ENCODE results near the gene PRKRA.

PRKRA gene

GRCh38 chr2:178449700-178450523, 1.1 kb downstream of the PRKRA start:
- peak in 1 of 2 donors; percentile 14 for DNase-seq (ENCODE audit: low read depth in 2 of 2)
- peak overlapping the region; percentile 82 to 91 for H3K4me3 ChIP-seq (replicated peaks in 1 of 2; ENCODE audit: low read depth in 2 of 2, low read length in 2 of 2)
- TF ChIP-seq CTCF (IDR thresholded peaks at IDR 0.05; ENCODE audit: low read depth, low read length), result no peak

GRCh38 chr2:178448968-178449661, 1.9 kb downstream of the PRKRA start:
- H3K4me3 ChIP-seq (replicated peaks in 1 of 2; ENCODE audit: low read depth in 2 of 2, low read length in 2 of 2), result no peak overlapping the region
- peak in 1 of 2 donors; percentile 15 for DNase-seq (ENCODE audit: low read depth in 2 of 2)
- TF ChIP-seq CTCF (IDR thresholded peaks at IDR 0.05; ENCODE audit: low read depth, low read length), result no peak

- no peak overlapping the region for H3K4me3 ChIP-seq (replicated peaks in 1 of 2; ENCODE audit: low read depth in 2 of 2, low read length in 2 of 2)
- TF ChIP-seq CTCF (IDR thresholded peaks at IDR 0.05; ENCODE audit: low read depth, low read length), result no peak
- DNase-seq (ENCODE audit: low read depth in 2 of 2), result no peak
These were observed 9.5 kb downstream of the PRKRA start for GRCh38 chr2:178441426-178441825.

GRCh38 chr2:178436662-178437061, 14.3 kb downstream of the PRKRA start:
- no peak for DNase-seq (ENCODE audit: low read depth in 2 of 2)
- no peak overlapping the region for H3K4me3 ChIP-seq (replicated peaks in 1 of 2; ENCODE audit: low read depth in 2 of 2, low read length in 2 of 2)
- TF ChIP-seq CTCF (IDR thresholded peaks at IDR 0.05; ENCODE audit: low read depth, low read length), result no peak

GRCh38 chr2:178429336-178429735, 21.6 kb downstream of the PRKRA start:
- no peak overlapping the region for H3K4me3 ChIP-seq (replicated peaks in 1 of 2; ENCODE audit: low read depth in 2 of 2, low read length in 2 of 2)
- TF ChIP-seq CTCF (IDR thresholded peaks at IDR 0.05; ENCODE audit: low read depth, low read length), result no peak
- no peak for DNase-seq (ENCODE audit: low read depth in 2 of 2)

- no peak for TF ChIP-seq CTCF (IDR thresholded peaks at IDR 0.05; ENCODE audit: low read depth, low read length)
- DNase-seq (ENCODE audit: low read depth in 2 of 2), result no peak
- H3K4me3 ChIP-seq (replicated peaks in 1 of 2; ENCODE audit: low read depth in 2 of 2, low read length in 2 of 2), result no peak overlapping the region
These were observed 22.6 kb downstream of the PRKRA start for GRCh38 chr2:178428396-178428806.

Measured in cardiac fibroblast (primary cell).